Tibial nerve (tissue), 4 donors: ENCODE measurements around the gene HS3ST3B1.

ENCODE experiments used
- CTCF ChIP-seq, 5 experiments: fragments of 200-600 bp in 3 of 5; fragments of 450-650 bp in 2 of 5; sonication (generic) in 3 of 5; IDR thresholded peaks; one replicate each; pipeline ENCODE4 v1.5.1; 2016 to 2019; ENCODE audit warnings: antibody characterized with exemption in 5 of 5, mild to moderate bottlenecking in 3 of 5, moderate library complexity in 2 of 5
- EP300 ChIP-seq, 2 donors: sonication (generic); formaldehyde crosslinking; IDR thresholded peaks; one replicate each; pipeline ENCODE4 v1.6.1; 2017; ENCODE audit warnings: antibody characterized with exemption in 2 of 2, mild to moderate bottlenecking in 1 of 2
- POLR2A ChIP-seq, 2 donors: fragments of 450-650 bp; IDR thresholded peaks; one replicate each; pipeline ENCODE4 v1.6.1; 2017; ENCODE audit warnings: antibody characterized with exemption in 2 of 2, mild to moderate bottlenecking in 2 of 2, moderate library complexity in 2 of 2

- TF ChIP-seq CTCF (IDR thresholded peaks at IDR 0.05) = no peak
- TF ChIP-seq POLR2A (IDR thresholded peaks at IDR 0.05) = no peak
- no peak for TF ChIP-seq EP300 (IDR thresholded peaks at IDR 0.05)
Observed at GRCh38 chr17:14268264-14268663, 32.6 kb upstream of the HS3ST3B1 start.
